Mesenchymal stem cell (in vitro differentiated cells and primary cell): ENCODE results near the gene UBASH3B.

Experiments
- DNase-seq: peaks from one replicate; pipeline ENCODE4 v3.0.0-alpha.2; 2013
- H2AFZ ChIP-seq: one replicate; pipeline ENCODE4 v1.6.1; 2013; ENCODE audit warnings: low read depth, mild to moderate bottlenecking, control low read depth, inconsistent platforms, low read length, moderate library complexity
- H2AK5ac ChIP-seq: 2 replicates; pipeline ENCODE4 v1.6.1; 2013; ENCODE audit warnings: low read length, moderate library complexity, mild to moderate bottlenecking, inconsistent platforms; ENCODE audit not compliant: severe bottlenecking
- H2BK120ac ChIP-seq: one replicate; pipeline ENCODE4 v1.6.1; 2013; ENCODE audit warnings: low read depth, mild to moderate bottlenecking, inconsistent platforms, low read length, moderate library complexity
- H2BK12ac ChIP-seq, 2 experiments: one replicate each; pipeline ENCODE4 v1.6.1; 2013; ENCODE audit warnings: inconsistent platforms in 2 of 2, low read length in 2 of 2, mild to moderate bottlenecking in 2 of 2, moderate library complexity in 2 of 2, control low read depth in 1 of 2
- H2BK15ac ChIP-seq: one replicate; pipeline ENCODE4 v1.6.1; 2013; ENCODE audit warnings: mild to moderate bottlenecking, low read depth, inconsistent platforms; ENCODE audit not compliant: poor library complexity, severe bottlenecking
- H2BK5ac ChIP-seq: 2 replicates; pipeline ENCODE4 v1.6.1; 2013; ENCODE audit warnings: low read depth, mild to moderate bottlenecking, low read length, control low read depth, inconsistent platforms; ENCODE audit not compliant: poor library complexity, severe bottlenecking
- H3K14ac ChIP-seq, 2 experiments: one replicate each; pipeline ENCODE4 v1.6.1; 2013; ENCODE audit warnings: inconsistent platforms in 2 of 2, low read length in 2 of 2, control low read depth in 1 of 2, mild to moderate bottlenecking in 1 of 2, moderate library complexity in 1 of 2
- H3K18ac ChIP-seq, 2 experiments: one replicate each; pipeline ENCODE4 v1.6.1; 2013; ENCODE audit warnings: inconsistent platforms in 2 of 2, low read length in 2 of 2, control low read depth in 1 of 2, low read depth in 1 of 2, mild to moderate bottlenecking in 1 of 2
- H3K23ac ChIP-seq, 2 experiments: one replicate each; pipeline ENCODE4 v1.6.1; 2013; ENCODE audit warnings: inconsistent platforms in 2 of 2, low read length in 2 of 2, mild to moderate bottlenecking in 2 of 2, moderate library complexity in 2 of 2, control low read depth in 1 of 2
- H3K27ac ChIP-seq: 2 replicates; pipeline ENCODE4 v1.5.1; 2013; ENCODE audit warnings: mild to moderate bottlenecking, moderate library complexity, low read length, control low read depth, inconsistent platforms; ENCODE audit not compliant: poor library complexity, severe bottlenecking
- H3K27me3 ChIP-seq, 2 experiments: 2 replicates each; pipeline versions ENCODE4 v1.6.1 to v1.7.0; 2013; ENCODE audit warnings: low read length in 2 of 2, mild to moderate bottlenecking in 2 of 2, moderate library complexity in 2 of 2, control low read depth in 1 of 2, inconsistent platforms in 1 of 2; ENCODE audit not compliant: control insufficient read depth in 1 of 2, insufficient read depth in 1 of 2
- H3K36me3 ChIP-seq, 2 experiments: 2 replicates each; pipeline versions ENCODE4 v1.6.1 to v1.7.0; 2013; ENCODE audit warnings: low read length in 2 of 2, control low read depth in 1 of 2, inconsistent platforms in 1 of 2, low read depth in 1 of 2, mild to moderate bottlenecking in 1 of 2; ENCODE audit not compliant: insufficient read depth in 2 of 2, control insufficient read depth in 1 of 2
- H3K4ac ChIP-seq, 2 experiments: one replicate each; pipeline ENCODE4 v1.6.1; 2013; ENCODE audit warnings: inconsistent platforms in 2 of 2, low read length in 2 of 2, mild to moderate bottlenecking in 2 of 2, moderate library complexity in 2 of 2, control low read depth in 1 of 2, low read depth in 1 of 2
- H3K4me1 ChIP-seq: 2 replicates; pipeline ENCODE4 v1.6.1; 2013; ENCODE audit warnings: low read depth, low read length, control low read depth; ENCODE audit not compliant: control insufficient read depth, insufficient read depth
- H3K4me2 ChIP-seq: 2 replicates; pipeline ENCODE4 v1.6.1; 2013; ENCODE audit warnings: low read length, mild to moderate bottlenecking, inconsistent platforms; ENCODE audit not compliant: poor library complexity, severe bottlenecking
- H3K4me3 ChIP-seq, 2 experiments: 2 replicates each; pipeline versions ENCODE4 v1.5.1 to v1.7.0; 2013; ENCODE audit warnings: low read length in 2 of 2, mild to moderate bottlenecking in 2 of 2, control low read depth in 1 of 2, low read depth in 1 of 2; ENCODE audit not compliant: insufficient read depth in 1 of 2
- H3K79me1 ChIP-seq: replicated peaks from 2 replicates; pipeline ENCODE4 v1.6.1; 2013; ENCODE audit warnings: mild to moderate bottlenecking, control low read depth, low read length, inconsistent platforms; ENCODE audit not compliant: poor library complexity, severe bottlenecking
- H3K9ac ChIP-seq: 2 replicates; pipeline ENCODE4 v1.7.0; 2013; ENCODE audit warnings: mild to moderate bottlenecking, low read length, moderate library complexity
- H3K9me3 ChIP-seq: 2 replicates; pipeline ENCODE4 v1.7.0; 2013; ENCODE audit warnings: mild to moderate bottlenecking, low read length; ENCODE audit not compliant: control insufficient read depth
- H4K8ac ChIP-seq: one replicate; pipeline ENCODE4 v1.6.1; 2013; ENCODE audit warnings: inconsistent platforms, mild to moderate bottlenecking, low read length, moderate library complexity
- H4K91ac ChIP-seq: one replicate; pipeline ENCODE4 v1.6.1; 2013; ENCODE audit warnings: mild to moderate bottlenecking, low read length, inconsistent platforms
- WGBS: methylation state at CpG from one replicate; pipeline ENCODE4 v1.1.7; 2013; ENCODE audit warnings: mixed read lengths; 5-methylcytosine and 5-hydroxymethylcytosine counted together

Gene UBASH3B

GRCh38 chr11:122804796-122805195 is 149.3 kb downstream of the UBASH3B start:
- Histone ChIP-seq H3K36me3 (peaks cover 24 to 28% of the 10 kb centered on the region in 2 experiments), H3K18ac (no peak overlapping the region), H4K91ac (no peak overlapping the region), H3K14ac (no peak overlapping the region), H2BK12ac (no peak overlapping the region), H2BK120ac (no peak overlapping the region), H3K27me3 (no peaks in the 10 kb centered on the region), H3K4ac (no peak overlapping the region), H3K9ac (peak overlapping the region; percentile 80), H3K4me1 (peaks cover 14% of the 10 kb centered on the region), H3K9me3 (no peaks in the 10 kb centered on the region), H3K79me1 (peaks cover 16% of the 10 kb centered on the region), H4K8ac (no peak overlapping the region), H2AFZ (no peak overlapping the region), H3K4me2 (no peak overlapping the region), H2BK15ac (no peak overlapping the region), H2AK5ac (no peak overlapping the region), H3K4me3 (no peak overlapping the region), H3K23ac (no peak overlapping the region), H3K27ac (peak overlapping the region; percentile 57), H2BK5ac (no peak overlapping the region)
- no peak for DNase-seq
- WGBS, result 81% methylated on average over 6 of the region's 6 CpGs

- Histone ChIP-seq H4K8ac (no peak overlapping the region), H3K4me1 (peaks cover 14% of the 10 kb centered on the region), H3K14ac (no peak overlapping the region), H3K36me3 (peaks cover 25 to 28% of the 10 kb centered on the region in 2 experiments), H3K4ac (no peak overlapping the region), H2BK15ac (no peak overlapping the region), H3K9me3 (no peaks in the 10 kb centered on the region), H3K27me3 (no peaks in the 10 kb centered on the region), H2BK5ac (no peak overlapping the region), H2AFZ (no peak overlapping the region), H2BK12ac (no peak overlapping the region), H3K18ac (no peak overlapping the region), H3K9ac (peak overlapping the region; percentile 69), H2BK120ac (no peak overlapping the region), H3K79me1 (peaks cover 10% of the 10 kb centered on the region), H3K4me2 (no peak overlapping the region), H4K91ac (no peak overlapping the region), H2AK5ac (peak overlapping the region; percentile 7), H3K4me3 (no peak overlapping the region), H3K23ac (no peak overlapping the region), H3K27ac (peak overlapping the region; percentile 30)
- no peak for DNase-seq
- 86% methylated on average over 6 of the region's 8 CpGs for WGBS
These were observed 152.4 kb downstream of the UBASH3B start for GRCh38 chr11:122807731-122808477.

- peak; percentile 27 for DNase-seq
These were observed 153.0 kb downstream of the UBASH3B start for GRCh38 chr11:122808478-122808869.

GRCh38 chr11:122809866-122810265 is 154.3 kb downstream of the UBASH3B start:
- H3K27me3 ChIP-seq, result no peaks in the 10 kb centered on the region
- no peaks in the 10 kb centered on the region for H3K4me1 ChIP-seq
- DNase-seq, result no peak
- WGBS, result 93% methylated on average over 3 of the region's 3 CpGs
- no peak overlapping the region for H4K91ac ChIP-seq
- H3K4ac ChIP-seq, result no peak overlapping the region
- no peak overlapping the region for H3K23ac ChIP-seq
- no peak overlapping the region for H3K18ac ChIP-seq
- no peak overlapping the region for H2AK5ac ChIP-seq
- no peak overlapping the region for H3K4me3 ChIP-seq
- no peak overlapping the region for H3K14ac ChIP-seq
- no peak overlapping the region for H2BK12ac ChIP-seq
- H2BK5ac ChIP-seq, result no peak overlapping the region
- no peak overlapping the region for H3K4me2 ChIP-seq
- H3K36me3 ChIP-seq, result peaks cover 16 to 28% of the 10 kb centered on the region in 2 experiments
- no peak overlapping the region for H4K8ac ChIP-seq
- H3K9me3 ChIP-seq, result no peaks in the 10 kb centered on the region
- no peak overlapping the region for H2BK120ac ChIP-seq
- H2AFZ ChIP-seq, result no peak overlapping the region
- peaks cover 11% of the 10 kb centered on the region for H3K79me1 ChIP-seq
- H2BK15ac ChIP-seq, result no peak overlapping the region
- H3K9ac ChIP-seq, result no peak overlapping the region
- no peak overlapping the region for H3K27ac ChIP-seq

More at GRCh38 chr11:122808478-122808869, 153.0 kb downstream of the UBASH3B start:
- Histone ChIP-seq H3K79me1 (peaks cover 11% of the 10 kb centered on the region), H3K27ac (peak overlapping the region; percentile 30), H2AK5ac (no peak overlapping the region), H4K8ac (no peak overlapping the region), H3K27me3 (no peaks in the 10 kb centered on the region), H3K36me3 (peaks cover 21 to 28% of the 10 kb centered on the region in 2 experiments), H3K18ac (no peak overlapping the region), H3K4me2 (no peak overlapping the region), H2BK5ac (no peak overlapping the region), H4K91ac (no peak overlapping the region), H3K9me3 (no peaks in the 10 kb centered on the region), H2BK15ac (no peak overlapping the region), H3K9ac (peak overlapping the region; percentile 69), H2BK120ac (no peak overlapping the region), H2AFZ (no peak overlapping the region), H2BK12ac (no peak overlapping the region), H3K4me1 (peaks cover 10% of the 10 kb centered on the region), H3K14ac (no peak overlapping the region), H3K4me3 (no peak overlapping the region), H3K23ac (no peak overlapping the region), H3K4ac (no peak overlapping the region)
- 80% methylated on average over 1 of the region's 2 CpGs for WGBS
